HPDE6-E6E7 (cell line): ENCODE results near the gene ZNF746.

Experiments
- DNase-seq: peaks from one replicate; pipeline ENCODE4 v3.0.0; 2011; ENCODE audit warnings: missing footprints; ENCODE audit errors: extremely low spot score

Gene ZNF746

GRCh38 chr7:149490083-149490760 is 7.4 kb downstream of the ZNF746 start:
- no peak for DNase-seq

GRCh38 chr7:149489391-149490024 is 8.1 kb downstream of the ZNF746 start:
- no peak for DNase-seq

GRCh38 chr7:149479568-149479967 is 18.0 kb downstream of the ZNF746 start:
- no peak for DNase-seq

- no peak for DNase-seq
Observed at GRCh38 chr7:149478754-149479153, 18.9 kb downstream of the ZNF746 start.

- DNase-seq, result no peak
Observed at GRCh38 chr7:149477494-149478443, 19.8 kb downstream of the ZNF746 start.

GRCh38 chr7:149476791-149477190 is 20.8 kb downstream of the ZNF746 start:
- no peak for DNase-seq

- DNase-seq, result no peak
Observed at GRCh38 chr7:149475121-149476045, 22.2 kb downstream of the ZNF746 start.

- no peak for DNase-seq
Observed at GRCh38 chr7:149474309-149475120, 23.1 kb downstream of the ZNF746 start.

GRCh38 chr7:149473251-149473650 is 24.4 kb downstream of the ZNF746 start:
- DNase-seq, result no peak

- no peak for DNase-seq
Observed at GRCh38 chr7:149471289-149471953, 26.2 kb downstream of the ZNF746 start.

GRCh38 chr7:149469806-149470205 is 27.8 kb downstream of the ZNF746 start:
- DNase-seq, result no peak

- no peak for DNase-seq
Observed at GRCh38 chr7:149468208-149468607, 29.4 kb downstream of the ZNF746 start.

- no peak for DNase-seq
Observed at GRCh38 chr7:149467321-149467859, 30.2 kb downstream of the ZNF746 start.

GRCh38 chr7:149466364-149466763 is 31.2 kb downstream of the ZNF746 start:
- DNase-seq, result no peak

- no peak for DNase-seq
Observed at GRCh38 chr7:149463500-149464161, 34.0 kb downstream of the ZNF746 start.

- DNase-seq, result no peak
Observed at GRCh38 chr7:149462101-149462520, 35.5 kb downstream of the ZNF746 start.

GRCh38 chr7:149460493-149461277 is 36.9 kb downstream of the ZNF746 start, which contains the start of gene ZNF777:
TSS of gene ZNF777 (minus strand) at chr7:149461062. CDS start at chr7:149456022, 5,040 bp downstream.
- DNase-seq, result peak; percentile 91
